Liver (tissue), 9 donors: ENCODE data around the gene TMEM86A. TPM values are rescaled to one million over a fixed set of nuclear protein-coding genes. Genes with fewer than 3 reads are reported as not detected.

ENCODE experiments used
- DNase-seq: peaks from one replicate; pipeline ENCODE4 v3.0.0-alpha.2; 2017; ENCODE audit warnings: low spot score
- H3K27ac ChIP-seq, 2 donors: one replicate each; pipeline ENCODE4 v1.7.0; 2013; ENCODE audit warnings: inconsistent platforms in 2 of 2, low read length in 2 of 2, control low read depth in 1 of 2, low read depth in 1 of 2, mild to moderate bottlenecking in 1 of 2
- H3K27me3 ChIP-seq, 4 donors: one replicate each; pipeline versions ENCODE4 v1.6.1 to v1.7.0; 2013; ENCODE audit warnings: low read length in 3 of 4, inconsistent platforms in 1 of 4, mild to moderate bottlenecking in 1 of 4, moderate library complexity in 1 of 4; ENCODE audit not compliant: control insufficient read depth in 4 of 4, insufficient read depth in 4 of 4
- H3K36me3 ChIP-seq, 4 donors: one replicate each; pipeline versions ENCODE4 v1.6.1 to v1.7.0; 2013; ENCODE audit warnings: low read length in 3 of 4, mild to moderate bottlenecking in 3 of 4, low read depth in 1 of 4, moderate library complexity in 1 of 4; ENCODE audit not compliant: control insufficient read depth in 4 of 4, insufficient read depth in 3 of 4
- H3K4me1 ChIP-seq, 4 donors: one replicate each; pipeline versions ENCODE4 v1.6.1 to v1.7.0; 2013; ENCODE audit warnings: low read length in 3 of 4, mild to moderate bottlenecking in 3 of 4, moderate library complexity in 1 of 4; ENCODE audit not compliant: control insufficient read depth in 4 of 4, insufficient read depth in 4 of 4
- H3K4me3 ChIP-seq, 3 donors: one replicate each; pipeline versions ENCODE4 v1.6.1 to v1.7.0; 2013; ENCODE audit warnings: low read length in 3 of 3, control low read depth in 1 of 3, low read depth in 1 of 3, mild to moderate bottlenecking in 1 of 3
- H3K9ac ChIP-seq, 2 donors: one replicate each; pipeline ENCODE4 v1.7.0; 2013; ENCODE audit warnings: low read length in 2 of 2, mild to moderate bottlenecking in 2 of 2, moderate library complexity in 2 of 2, control low read depth in 1 of 2, low read depth in 1 of 2
- H3K9me3 ChIP-seq, 4 donors: one replicate each; pipeline versions ENCODE4 v1.6.1 to v1.7.0; 2013; ENCODE audit warnings: low read length in 3 of 4; ENCODE audit not compliant: control insufficient read depth in 4 of 4
- ATF3 ChIP-seq: IDR thresholded peaks from 2 replicates; pipeline ENCODE4 v1.6.1; 2016; ENCODE audit warnings: antibody characterized with exemption
- CTCF ChIP-seq: fragments of 150-350 bp; IDR thresholded peaks from 2 replicates; pipeline ENCODE4 v1.5.1; 2017; ENCODE audit warnings: improper control_type of control experiment, low read depth, low read length; ENCODE audit not compliant: missing input control
- EGR1 ChIP-seq, 2 donors: IDR thresholded peaks; 2 replicates each; pipeline ENCODE4 v1.6.1; 2016 to 2018; ENCODE audit warnings: antibody characterized with exemption in 2 of 2, low read depth in 2 of 2
- FOXA1 ChIP-seq: IDR thresholded peaks from 2 replicates; pipeline ENCODE4 v1.6.1; 2016; ENCODE audit warnings: antibody characterized with exemption
- FOXA2 ChIP-seq: IDR thresholded peaks from 2 replicates; pipeline ENCODE4 v1.6.1; 2016; ENCODE audit warnings: antibody characterized with exemption
- GABPA ChIP-seq, 2 donors: IDR thresholded peaks in 1 of 2; conservative IDR thresholded peaks in 1 of 2; 2 replicates each; pipeline ENCODE4 v1.6.1; 2016; ENCODE audit warnings: antibody characterized with exemption in 2 of 2, mild to moderate bottlenecking in 1 of 2, moderate library complexity in 1 of 2
- HNF4A ChIP-seq, 2 donors: conservative IDR thresholded peaks; 2 replicates each; pipeline ENCODE4 v1.6.1; 2016; ENCODE audit warnings: antibody characterized with exemption in 2 of 2, mild to moderate bottlenecking in 2 of 2
- HNF4G ChIP-seq: IDR thresholded peaks from 2 replicates; pipeline ENCODE4 v1.6.1; 2016; ENCODE audit warnings: antibody characterized with exemption
- JUND ChIP-seq, 2 donors: IDR thresholded peaks; 2 replicates each; pipeline ENCODE4 v1.6.1; 2016; ENCODE audit warnings: antibody characterized with exemption in 2 of 2
- NR2F2 ChIP-seq: IDR thresholded peaks from 2 replicates; pipeline ENCODE4 v1.6.1; 2016; ENCODE audit warnings: antibody characterized with exemption
- RAD21 ChIP-seq, 2 donors: IDR thresholded peaks; 2 replicates each; pipeline ENCODE4 v1.6.1; 2016; ENCODE audit warnings: antibody characterized with exemption in 2 of 2, mild to moderate bottlenecking in 2 of 2
- RXRA ChIP-seq, 2 donors: IDR thresholded peaks; 2 replicates each; pipeline ENCODE4 v1.6.1; 2017 to 2018; ENCODE audit warnings: antibody characterized with exemption in 2 of 2, mild to moderate bottlenecking in 1 of 2
- SP1 ChIP-seq: IDR thresholded peaks from 2 replicates; pipeline ENCODE4 v1.6.1; 2018; ENCODE audit warnings: antibody characterized with exemption, mild to moderate bottlenecking
- TAF1 ChIP-seq: conservative IDR thresholded peaks from 2 replicates; pipeline ENCODE4 v1.6.1; 2016; ENCODE audit warnings: antibody characterized with exemption, mild to moderate bottlenecking
- YY1 ChIP-seq: IDR thresholded peaks from 2 replicates; pipeline ENCODE4 v1.6.1; 2016; ENCODE audit warnings: antibody characterized with exemption, mild to moderate bottlenecking
- WGBS: extraction: QIAGEN DNeasy Blood & Tissue Kit; methylation state at CpG from one replicate; pipeline ENCODE4 v1.1.7; 2013; 5-methylcytosine and 5-hydroxymethylcytosine counted together
- polyA plus RNA-seq, 2 donors: library from polyadenylated mRNA; stranded (reverse) in 1 of 2; unstranded in 1 of 2; fragments of 200-250 nt in 1 of 2; fragments of >200 nt in 1 of 2; fragmentation: Nextera tagmentation in 1 of 2; extraction: Ambion mirVana in 1 of 2; gene quantifications; one replicate each; pipeline versions ENCODE4 v1.2.1 to v1.2.3, GENCODE V29; 2013 to 2015
- total RNA-seq, 2 donors: library from RNA; depleted of rRNA; stranded (reverse); fragments of >200 nt; gene quantifications; one replicate each; pipeline ENCODE4 v1.2.3, GENCODE V29; 2014
- TF ChIP-seq, protein P1 (sequence below): IDR thresholded peaks from 2 replicates; pipeline ENCODE4 v1.6.1; 2016; ENCODE audit warnings: antibody characterized with exemption
- TF ChIP-seq, protein P2 (sequence below): IDR thresholded peaks from 2 replicates; pipeline ENCODE4 v1.6.1; 2016; ENCODE audit warnings: antibody characterized with exemption
- TF ChIP-seq, protein P3 (sequence below): IDR thresholded peaks from 2 replicates; pipeline ENCODE4 v1.6.1; 2016; ENCODE audit warnings: antibody characterized with exemption, mild to moderate bottlenecking
- donor health status: healthy.
- donor health status: healthy.
- donor health status: healthy.
- donor health status: healthy.
- donor health status: healthy.

Gene TMEM86A
- total and polyA plus RNA-seq, 4 donors = 1.8 to 2.7 (median 2.0) TPM

- no peaks in the 10 kb centered on the region for H3K4me1 ChIP-seq
- WGBS = 74% methylated on average over 4 of the region's 4 CpGs
- no peak overlapping the region for H3K9ac ChIP-seq
- no peaks in the 10 kb centered on the region for H3K36me3 ChIP-seq
- TF ChIP-seq RXRA (IDR thresholded peaks at IDR 0.05) (no peak), CTCF (no peak), TAF1 (no peak), HNF4G (no peak), ATF3 (no peak), JUND (IDR thresholded peaks at IDR 0.05) (no peak), RAD21 (IDR thresholded peaks at IDR 0.05) (no peak), NR2F2 (no peak), EGR1 (IDR thresholded peaks at IDR 0.05; ENCODE audit: low read depth in 2 of 2) (no peak), HNF4A (conservative IDR thresholded peaks at IDR 0.05) (no peak), FOXA1 (no peak), FOXA2 (no peak), GABPA (IDR thresholded peaks at IDR 0.05 in 1 of 2, conservative IDR thresholded peaks at IDR 0.05 in 1 of 2) (no peak), YY1 (no peak), SP1 (no peak)
- TF ChIP-seq, protein P1, sequence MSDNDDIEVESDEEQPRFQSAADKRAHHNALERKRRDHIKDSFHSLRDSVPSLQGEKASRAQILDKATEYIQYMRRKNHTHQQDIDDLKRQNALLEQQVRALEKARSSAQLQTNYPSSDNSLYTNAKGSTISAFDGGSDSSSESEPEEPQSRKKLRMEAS = no peak
- TF ChIP-seq, protein P2, sequence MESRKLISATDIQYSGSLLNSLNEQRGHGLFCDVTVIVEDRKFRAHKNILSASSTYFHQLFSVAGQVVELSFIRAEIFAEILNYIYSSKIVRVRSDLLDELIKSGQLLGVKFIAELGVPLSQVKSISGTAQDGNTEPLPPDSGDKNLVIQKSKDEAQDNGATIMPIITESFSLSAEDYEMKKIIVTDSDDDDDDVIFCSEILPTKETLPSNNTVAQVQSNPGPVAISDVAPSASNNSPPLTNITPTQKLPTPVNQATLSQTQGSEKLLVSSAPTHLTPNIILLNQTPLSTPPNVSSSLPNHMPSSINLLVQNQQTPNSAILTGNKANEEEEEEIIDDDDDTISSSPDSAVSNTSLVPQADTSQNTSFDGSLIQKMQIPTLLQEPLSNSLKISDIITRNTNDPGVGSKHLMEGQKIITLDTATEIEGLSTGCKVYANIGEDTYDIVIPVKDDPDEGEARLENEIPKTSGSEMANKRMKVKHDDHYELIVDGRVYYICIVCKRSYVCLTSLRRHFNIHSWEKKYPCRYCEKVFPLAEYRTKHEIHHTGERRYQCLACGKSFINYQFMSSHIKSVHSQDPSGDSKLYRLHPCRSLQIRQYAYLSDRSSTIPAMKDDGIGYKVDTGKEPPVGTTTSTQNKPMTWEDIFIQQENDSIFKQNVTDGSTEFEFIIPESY = no peak
- TF ChIP-seq, protein P3, sequence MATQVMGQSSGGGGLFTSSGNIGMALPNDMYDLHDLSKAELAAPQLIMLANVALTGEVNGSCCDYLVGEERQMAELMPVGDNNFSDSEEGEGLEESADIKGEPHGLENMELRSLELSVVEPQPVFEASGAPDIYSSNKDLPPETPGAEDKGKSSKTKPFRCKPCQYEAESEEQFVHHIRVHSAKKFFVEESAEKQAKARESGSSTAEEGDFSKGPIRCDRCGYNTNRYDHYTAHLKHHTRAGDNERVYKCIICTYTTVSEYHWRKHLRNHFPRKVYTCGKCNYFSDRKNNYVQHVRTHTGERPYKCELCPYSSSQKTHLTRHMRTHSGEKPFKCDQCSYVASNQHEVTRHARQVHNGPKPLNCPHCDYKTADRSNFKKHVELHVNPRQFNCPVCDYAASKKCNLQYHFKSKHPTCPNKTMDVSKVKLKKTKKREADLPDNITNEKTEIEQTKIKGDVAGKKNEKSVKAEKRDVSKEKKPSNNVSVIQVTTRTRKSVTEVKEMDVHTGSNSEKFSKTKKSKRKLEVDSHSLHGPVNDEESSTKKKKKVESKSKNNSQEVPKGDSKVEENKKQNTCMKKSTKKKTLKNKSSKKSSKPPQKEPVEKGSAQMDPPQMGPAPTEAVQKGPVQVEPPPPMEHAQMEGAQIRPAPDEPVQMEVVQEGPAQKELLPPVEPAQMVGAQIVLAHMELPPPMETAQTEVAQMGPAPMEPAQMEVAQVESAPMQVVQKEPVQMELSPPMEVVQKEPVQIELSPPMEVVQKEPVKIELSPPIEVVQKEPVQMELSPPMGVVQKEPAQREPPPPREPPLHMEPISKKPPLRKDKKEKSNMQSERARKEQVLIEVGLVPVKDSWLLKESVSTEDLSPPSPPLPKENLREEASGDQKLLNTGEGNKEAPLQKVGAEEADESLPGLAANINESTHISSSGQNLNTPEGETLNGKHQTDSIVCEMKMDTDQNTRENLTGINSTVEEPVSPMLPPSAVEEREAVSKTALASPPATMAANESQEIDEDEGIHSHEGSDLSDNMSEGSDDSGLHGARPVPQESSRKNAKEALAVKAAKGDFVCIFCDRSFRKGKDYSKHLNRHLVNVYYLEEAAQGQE = no peak
- DNase-seq = no peak
- H3K27ac ChIP-seq = no peak overlapping the region
- H3K4me3 ChIP-seq = no peak overlapping the region
- H3K27me3 ChIP-seq = no peaks in the 10 kb centered on the region
- no peaks in the 10 kb centered on the region for H3K9me3 ChIP-seq
Measured at GRCh38 chr11:18739685-18740084, 41.1 kb downstream of the TMEM86A start.

- WGBS = 86% methylated on average over 3 of the region's 3 CpGs
- no peak overlapping the region for H3K27ac ChIP-seq
- no peak for DNase-seq
- no peaks in the 10 kb centered on the region for H3K9me3 ChIP-seq
- no peak overlapping the region for H3K4me3 ChIP-seq
- H3K27me3 ChIP-seq = no peaks in the 10 kb centered on the region
- H3K4me1 ChIP-seq = no peaks in the 10 kb centered on the region
- no peak overlapping the region for H3K9ac ChIP-seq
- no peaks in the 10 kb centered on the region for H3K36me3 ChIP-seq
- TF ChIP-seq, protein P3 = no peak
- TF ChIP-seq EGR1 (IDR thresholded peaks at IDR 0.05; ENCODE audit: low read depth in 2 of 2) = no peak
- no peak for TF ChIP-seq FOXA1
- TF ChIP-seq, protein P2 = no peak
- TF ChIP-seq SP1 = no peak
- TF ChIP-seq RXRA (IDR thresholded peaks at IDR 0.05) = no peak
- TF ChIP-seq RAD21 (IDR thresholded peaks at IDR 0.05) = no peak
- TF ChIP-seq, protein P1 = no peak
- no peak for TF ChIP-seq NR2F2
Measured at GRCh38 chr11:18741783-18742182, 43.2 kb downstream of the TMEM86A start.
